Mucosa of descending colon (tissue), 3 donors: ENCODE measurements around the gene ARHGAP31. TPM values are rescaled to one million over a fixed set of nuclear protein-coding genes. Genes with fewer than 3 reads are reported as not detected.

Experiments
- ATAC-seq: fragments of 200-7000 bp; cut with Tn5 transposase; one replicate; pipeline ENCODE4 v1.9.1; 2020; ENCODE audit warnings: mild to moderate bottlenecking, moderate library complexity
- DNase-seq, 3 donors: peaks; one replicate each; pipeline ENCODE4 v3.0.0-alpha.2; 2020
- H3K36me3 ChIP-seq: fragments of 200-600 bp; one replicate; pipeline ENCODE4 v1.8.0; 2021; ENCODE audit warnings: low read depth, mild to moderate bottlenecking
- H3K4me1 ChIP-seq: fragments of 200-600 bp; one replicate; pipeline ENCODE4 v1.8.0; 2021; ENCODE audit warnings: low read depth, mild to moderate bottlenecking
- H3K4me3 ChIP-seq: fragments of 200-600 bp; one replicate; pipeline ENCODE4 v1.8.0; 2021; ENCODE audit warnings: mild to moderate bottlenecking
- H3K9me3 ChIP-seq: fragments of 200-600 bp; one replicate; pipeline ENCODE4 v1.8.0; 2021; ENCODE audit warnings: mild to moderate bottlenecking
- CTCF ChIP-seq: fragments of 200-600 bp; IDR thresholded peaks from one replicate; pipeline ENCODE4 v1.8.0; 2022; ENCODE audit warnings: antibody characterized with exemption, mild to moderate bottlenecking
- intact Hi-C, 2 donors: fragments of 100-400 bp; cut with DNase I in 1 of 2; cut with micrococcal nuclease in 1 of 2; formaldehyde crosslinking; loops; one replicate each; pipeline versions ENCODE4 v1.11.0 to v1.11.1; 2022; cut with DNase I, micrococcal nuclease
- total RNA-seq, 3 donors: library from RNA; stranded (reverse); fragmentation: NEBNext Ultra II Directional in 2 of 3; extraction: Animal tissue kit (Norgen Biotek cat#: 25700) in 2 of 3; gene quantifications; one replicate each; pipeline versions ENCODE4 v1.2.1 to v1.2.4, GENCODE V29; 2021 to 2023
- donor health status: DM: no; HTN: no; CAD: no; lungs with moderate emphysema.
- donor health status: DM: no; HTN: no; CAD: no.
- donor health status: DM: no; HTN: yes; CAD: no.

The ARHGAP31 gene
- total RNA-seq, 3 donors from 2014 or later = 7.7 to 25.8 (median 11.8) TPM

- TF ChIP-seq CTCF = no peak
- ATAC-seq (no peak), DNase-seq (no peak)
- Histone ChIP-seq H3K4me1 (peaks cover 6% of the 10 kb centered on the region), H3K4me3 (no peak overlapping the region), H3K9me3 (no peaks in the 10 kb centered on the region), H3K36me3 (no peaks in the 10 kb centered on the region)
- intact Hi-C loops = no loop called here
Measured at GRCh38 chr3:119309591-119309990, 15.4 kb downstream of the ARHGAP31 start.

GRCh38 chr3:119310071-119310470 lies 15.9 kb downstream of the ARHGAP31 start:
- intact Hi-C loops = no loop called here
- H3K36me3 ChIP-seq = no peaks in the 10 kb centered on the region
- H3K4me1 ChIP-seq = peaks cover 6% of the 10 kb centered on the region
- DNase-seq (no peak), ATAC-seq (peak; percentile 51)
- no peaks in the 10 kb centered on the region for H3K9me3 ChIP-seq
- H3K4me3 ChIP-seq = no peak overlapping the region
- no peak for TF ChIP-seq CTCF

GRCh38 chr3:119311081-119311925 lies 17.1 kb downstream of the ARHGAP31 start:
- Histone ChIP-seq H3K4me1 (peaks cover 3% of the 10 kb centered on the region), H3K9me3 (no peaks in the 10 kb centered on the region), H3K36me3 (no peaks in the 10 kb centered on the region), H3K4me3 (no peak overlapping the region)
- ATAC-seq (no peak), DNase-seq (no peak)
- intact Hi-C loops = no loop called here
- TF ChIP-seq CTCF = no peak

- intact Hi-C loops = no loop called here
- Histone ChIP-seq H3K36me3 (no peaks in the 10 kb centered on the region), H3K4me1 (peaks cover 3% of the 10 kb centered on the region), H3K4me3 (no peak overlapping the region), H3K9me3 (no peaks in the 10 kb centered on the region)
- DNase-seq = no peak
- no peak for TF ChIP-seq CTCF
- ATAC-seq = no peak
Measured at GRCh38 chr3:119313461-119313860, 19.3 kb downstream of the ARHGAP31 start.

- Histone ChIP-seq H3K4me3 (no peak overlapping the region), H3K4me1 (peaks cover 3% of the 10 kb centered on the region), H3K9me3 (no peaks in the 10 kb centered on the region), H3K36me3 (no peaks in the 10 kb centered on the region)
- no peak for TF ChIP-seq CTCF
- DNase-seq = no peak
- no peak for ATAC-seq
- intact Hi-C loops = no loop called here
Measured at GRCh38 chr3:119314821-119315220, 20.6 kb downstream of the ARHGAP31 start.
